ENCODE data around the gene SV2B.
A peak's percentile ranks its signal among the peaks of the same experiment; 100 is the strongest.
"Not testable (repeated sequence)": the region's sequence is repeated elsewhere in the genome, so short reads cannot be mapped to it uniquely, and the experiment has no call there.

Gene SV2B, protein sequence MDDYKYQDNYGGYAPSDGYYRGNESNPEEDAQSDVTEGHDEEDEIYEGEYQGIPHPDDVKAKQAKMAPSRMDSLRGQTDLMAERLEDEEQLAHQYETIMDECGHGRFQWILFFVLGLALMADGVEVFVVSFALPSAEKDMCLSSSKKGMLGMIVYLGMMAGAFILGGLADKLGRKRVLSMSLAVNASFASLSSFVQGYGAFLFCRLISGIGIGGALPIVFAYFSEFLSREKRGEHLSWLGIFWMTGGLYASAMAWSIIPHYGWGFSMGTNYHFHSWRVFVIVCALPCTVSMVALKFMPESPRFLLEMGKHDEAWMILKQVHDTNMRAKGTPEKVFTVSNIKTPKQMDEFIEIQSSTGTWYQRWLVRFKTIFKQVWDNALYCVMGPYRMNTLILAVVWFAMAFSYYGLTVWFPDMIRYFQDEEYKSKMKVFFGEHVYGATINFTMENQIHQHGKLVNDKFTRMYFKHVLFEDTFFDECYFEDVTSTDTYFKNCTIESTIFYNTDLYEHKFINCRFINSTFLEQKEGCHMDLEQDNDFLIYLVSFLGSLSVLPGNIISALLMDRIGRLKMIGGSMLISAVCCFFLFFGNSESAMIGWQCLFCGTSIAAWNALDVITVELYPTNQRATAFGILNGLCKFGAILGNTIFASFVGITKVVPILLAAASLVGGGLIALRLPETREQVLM

DNA sequence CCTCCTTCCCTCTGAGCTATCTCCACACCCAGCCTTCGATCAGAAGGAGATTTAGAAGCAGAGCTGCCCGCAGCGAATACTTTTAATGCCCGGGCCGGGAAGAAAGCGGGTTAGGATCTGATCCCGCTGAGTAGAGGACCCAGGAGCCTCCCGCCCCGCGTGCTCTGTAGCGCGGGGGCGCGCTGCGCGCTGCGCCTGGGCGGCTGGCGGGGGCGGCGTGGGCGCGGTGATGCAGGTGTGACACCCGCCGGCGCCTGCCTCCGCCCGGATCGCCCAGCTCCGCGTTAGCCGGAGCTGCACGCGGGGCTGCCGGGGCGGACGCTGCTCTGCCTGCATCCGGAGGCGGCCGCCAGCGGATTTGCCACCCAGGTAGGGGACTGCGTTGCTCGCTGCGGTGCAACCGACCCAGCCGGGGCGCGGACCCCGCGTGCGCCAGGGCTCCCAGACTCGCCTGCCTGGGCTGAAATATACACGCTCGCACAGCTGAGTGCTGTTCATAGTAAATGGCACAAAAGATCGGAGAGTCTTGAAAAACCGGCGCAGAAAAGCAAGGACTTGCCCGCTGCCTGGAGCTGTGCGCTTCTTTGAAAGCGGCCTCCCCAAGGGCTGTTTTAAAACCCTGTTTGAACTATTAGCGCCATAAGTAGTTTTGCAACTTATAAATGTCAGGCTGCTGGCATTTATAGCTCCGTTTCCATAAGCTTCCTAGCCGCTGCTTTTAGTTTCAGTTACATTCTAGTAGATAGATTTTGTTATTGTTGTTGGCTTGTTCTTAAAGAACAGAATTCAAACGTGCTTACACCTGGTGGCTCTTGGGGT is at the start of gene SV2B:
Gene SV2B (plus strand): TSS at position 263 of the 819 bp plus-strand sequence. CDS start 126,007 bp downstream, outside the sequence.
- peak; percentile 36 for DNase-seq (ENCODE audit: low read depth, low spot score)

DNA sequence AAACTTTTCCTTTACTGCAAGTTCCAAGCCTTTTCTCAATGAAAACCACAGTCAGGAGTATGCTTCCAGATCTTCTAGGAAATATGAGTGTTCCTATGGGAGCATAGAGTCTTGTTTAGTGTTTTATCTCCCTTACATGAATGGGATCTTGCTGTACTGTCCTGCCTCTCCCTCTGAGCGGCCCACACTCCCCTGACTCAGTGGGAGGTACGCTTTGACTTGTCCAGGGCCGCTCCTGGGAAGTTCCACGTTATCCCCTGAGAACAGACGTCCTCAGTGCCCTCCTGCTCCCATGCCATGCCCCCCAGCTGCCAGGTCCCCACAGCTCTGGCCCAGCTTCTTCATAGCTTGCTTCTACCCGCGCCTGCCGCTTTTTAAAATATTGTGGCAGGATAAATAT is 48.8 kb upstream of the SV2B start:
- no peak for DNase-seq (ENCODE audit: low read depth, low spot score)

DNA sequence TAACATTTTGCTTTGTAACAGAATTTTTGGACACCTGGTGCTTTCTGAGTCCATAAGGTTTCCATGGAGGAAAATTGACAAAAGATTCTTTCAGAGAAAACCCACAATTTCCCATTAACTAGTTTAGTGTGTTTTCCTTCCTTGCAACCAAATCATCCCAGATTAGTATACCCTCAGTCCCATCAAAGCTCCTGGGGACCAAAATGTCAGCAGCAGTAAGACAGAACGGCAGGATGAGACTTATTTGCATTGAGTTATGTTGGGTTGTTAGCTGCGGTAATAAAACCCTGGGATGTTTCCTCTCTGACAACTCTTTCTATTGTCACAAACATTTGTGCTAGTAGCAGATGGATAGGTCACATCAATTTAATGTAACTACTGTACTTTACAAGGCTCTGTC is 45.2 kb upstream of the SV2B start:
- DNase-seq (ENCODE audit: low read depth, low spot score) = no peak

- DNase-seq (ENCODE audit: low read depth, low spot score) = peak; percentile 70
These were observed 44.3 kb upstream of the SV2B start for GRCh38 chr15:91055548-91056331.

GRCh38 chr15:91061230-91061629 is 38.8 kb upstream of the SV2B start:
- no peak for DNase-seq (ENCODE audit: low read depth, low spot score)

- DNase-seq (ENCODE audit: low read depth, low spot score) = peak; percentile 6
These were observed 38.1 kb upstream of the SV2B start for GRCh38 chr15:91061997-91062396.

- no peak for DNase-seq (ENCODE audit: low read depth, low spot score)
These were observed 34.6 kb upstream of the SV2B start for GRCh38 chr15:91065505-91065904.

- DNase-seq (ENCODE audit: low read depth, low spot score) = no peak
These were observed 33.0 kb upstream of the SV2B start for GRCh38 chr15:91067036-91067435.

DNA sequence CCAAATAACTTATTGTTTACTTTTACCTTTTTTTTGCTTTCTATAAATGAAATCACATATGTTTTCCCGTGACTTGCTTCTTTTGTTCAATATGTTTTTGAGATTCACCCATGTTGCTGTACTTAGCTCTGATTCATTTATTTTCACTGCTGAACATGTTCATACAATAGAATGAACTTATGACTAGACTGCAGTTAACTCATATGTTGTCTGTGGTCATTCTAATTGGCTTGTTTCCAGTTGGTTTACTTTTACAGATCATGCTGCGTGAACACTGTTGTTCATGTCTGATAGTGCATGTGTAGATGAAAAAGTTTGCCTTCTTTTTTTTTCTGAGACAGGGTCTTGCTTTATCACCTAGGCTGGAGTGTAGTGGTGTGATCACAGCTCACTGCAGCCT is 31.6 kb upstream of the SV2B start:
- no peak for DNase-seq (ENCODE audit: low read depth, low spot score)

DNA sequence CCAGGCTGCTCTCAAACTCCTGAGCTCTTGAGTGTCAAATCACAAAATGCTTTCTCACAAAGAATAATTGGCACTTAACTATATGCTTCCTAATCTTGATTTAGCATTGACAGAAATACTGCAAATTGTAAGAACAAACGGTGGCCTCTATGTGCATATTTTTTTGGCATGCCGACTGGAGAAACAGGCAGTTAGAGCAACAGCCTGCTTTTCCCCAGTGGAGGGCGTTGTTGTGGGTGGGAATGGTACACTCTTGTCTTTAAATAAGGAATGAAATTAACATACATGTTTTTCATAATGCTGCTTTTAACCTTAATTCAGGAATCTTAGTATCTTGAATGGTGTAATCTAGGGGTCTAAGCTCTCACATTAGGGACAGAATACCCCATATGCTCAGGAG is 31.1 kb upstream of the SV2B start:
- no peak for DNase-seq (ENCODE audit: low read depth, low spot score)

GRCh38 chr15:91070872-91071271 is 29.2 kb upstream of the SV2B start:
- DNase-seq (ENCODE audit: low read depth, low spot score) = no peak

DNA sequence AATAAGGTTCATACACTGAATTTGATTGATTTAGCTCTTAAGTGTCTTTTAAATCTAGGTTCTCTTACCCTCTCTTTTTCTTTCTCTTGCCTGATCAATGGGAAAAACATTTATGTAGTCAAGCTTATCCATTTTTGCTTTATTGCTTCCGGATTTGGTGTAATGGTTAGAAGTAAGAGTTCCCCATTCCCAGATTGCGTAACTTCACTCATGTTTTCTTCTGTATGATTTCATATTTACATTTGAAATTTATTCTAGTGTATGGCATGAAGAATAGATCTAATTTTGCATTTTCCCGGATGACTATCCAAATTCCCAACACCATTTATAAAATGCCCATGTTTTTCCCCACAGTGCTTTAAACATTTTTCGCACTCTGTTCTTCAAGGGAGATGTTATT is 27.9 kb upstream of the SV2B start:
- DNase-seq (ENCODE audit: low read depth, low spot score) = no peak

- no peak for DNase-seq (ENCODE audit: low read depth, low spot score)
These were observed 27.0 kb upstream of the SV2B start for GRCh38 chr15:91073077-91073476.

DNA sequence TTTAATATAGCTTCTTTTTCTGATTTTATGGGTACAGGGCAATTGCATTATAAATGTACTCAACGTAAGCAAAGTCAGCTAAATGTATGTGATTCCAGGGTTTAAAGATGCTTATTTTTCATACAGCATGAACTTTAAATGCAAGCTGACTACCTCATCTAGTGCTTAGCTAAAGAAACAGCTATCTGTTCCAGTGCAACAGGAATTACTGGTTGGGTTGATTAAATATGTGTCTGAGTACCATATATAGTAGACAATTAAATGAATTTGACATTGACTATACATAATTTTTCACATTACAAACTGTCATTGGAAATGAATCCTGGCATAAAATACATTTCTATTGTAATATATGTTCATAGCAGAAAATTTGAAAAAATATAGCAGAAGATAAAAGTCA is 26.3 kb upstream of the SV2B start:
- DNase-seq (ENCODE audit: low read depth, low spot score) = no peak

DNA sequence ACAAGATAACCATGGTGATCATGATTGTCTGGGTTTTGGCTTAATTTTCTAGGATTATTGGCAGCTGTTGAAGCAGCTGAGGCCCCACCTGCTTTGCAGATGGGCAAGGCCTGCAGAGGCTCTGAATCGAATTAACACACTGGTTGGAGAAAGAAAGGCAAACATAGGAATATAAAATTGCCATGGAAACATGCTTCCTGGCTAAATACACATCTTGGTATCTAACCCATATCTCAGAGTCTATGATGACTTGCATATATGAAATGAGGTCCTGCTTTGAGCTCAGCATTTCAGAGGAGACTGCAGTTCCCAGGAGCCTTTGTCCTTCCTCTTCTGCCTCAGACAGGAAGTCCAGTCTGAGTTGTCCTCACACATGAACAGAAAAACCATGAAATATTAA is 24.3 kb upstream of the SV2B start:
- no peak for DNase-seq (ENCODE audit: low read depth, low spot score)

GRCh38 chr15:91077029-91077428 is 23.0 kb upstream of the SV2B start:
- DNase-seq (ENCODE audit: low read depth, low spot score) = no peak

GRCh38 chr15:91093866-91094265 is 6.2 kb upstream of the SV2B start:
- not testable (repeated sequence) for DNase-seq (ENCODE audit: low read depth, low spot score)

GRCh38 chr15:91098451-91098850 is 1.6 kb upstream of the SV2B start:
- DNase-seq (ENCODE audit: low read depth, low spot score) = no peak

DNA sequence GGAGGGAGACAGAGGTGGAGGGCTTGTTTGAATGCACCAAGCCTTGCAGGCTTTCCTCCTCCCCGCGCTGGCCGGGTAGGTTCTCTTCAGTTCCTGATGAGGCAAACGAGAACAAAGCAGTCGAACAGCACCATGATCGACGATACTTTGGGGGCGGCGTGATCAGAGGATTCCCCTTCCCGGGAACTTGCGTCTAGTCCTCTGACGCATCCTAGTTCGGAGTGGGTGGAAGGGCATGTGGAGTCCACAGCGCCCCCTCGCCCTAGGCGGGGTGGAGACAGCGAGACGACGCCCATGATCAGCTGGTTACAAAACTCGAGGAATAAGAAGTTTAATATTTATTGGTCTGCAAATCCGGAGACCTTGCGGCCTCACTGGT is 452 bp upstream of the SV2B start:
- DNase-seq (ENCODE audit: low read depth, low spot score) = peak; percentile 47

- no peak for DNase-seq (ENCODE audit: low read depth, low spot score)
These were observed 954 bp downstream of the SV2B start for GRCh38 chr15:91100814-91101607.

DNA sequence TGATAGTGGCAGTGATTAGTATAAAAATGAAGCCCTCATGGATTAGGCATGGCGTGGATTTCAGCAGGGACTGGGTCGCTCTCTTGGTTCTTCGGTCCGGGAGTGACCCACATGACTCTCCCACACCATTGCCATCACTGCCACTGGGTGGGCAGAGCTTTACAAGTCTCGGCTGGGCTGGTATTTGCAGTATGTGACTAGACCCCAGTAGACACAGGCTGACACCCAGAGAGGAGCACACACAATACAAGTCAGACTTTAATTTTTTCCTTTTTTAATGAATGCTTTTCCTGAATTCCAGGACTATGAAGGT is 1.5 kb downstream of the SV2B start:
- no peak for DNase-seq (ENCODE audit: low read depth, low spot score)

All from ELF-1 (cell line).